SHP77 (cell line): Measurements from ENCODE around the gene AAR2.

Experiments
- DNase-seq, 2 experiments: peaks; one replicate each; lab custom pipeline; 2025; lab: John Stamatoyannopoulos, UW

Gene AAR2

GRCh38 chr20:36235892-36236785 is at the start of gene AAR2:
TSS of gene AAR2 (plus strand) at chr20:36236478. CDS start at chr20:36239869, 3,391 bp downstream.
- DNase-seq: peak; percentile 66 to 68

- no peak for DNase-seq
Observed at GRCh38 chr20:36193977-36194712, 42.1 kb upstream of the AAR2 start.

- no peak for DNase-seq
Observed at GRCh38 chr20:36196676-36197075, 39.6 kb upstream of the AAR2 start.

GRCh38 chr20:36197271-36197670 is 39.0 kb upstream of the AAR2 start:
- DNase-seq: no peak

- peak; percentile 53 to 68 for DNase-seq
Observed at GRCh38 chr20:36199345-36200257, 36.7 kb upstream of the AAR2 start.

GRCh38 chr20:36200451-36200850 is 35.8 kb upstream of the AAR2 start:
- no peak for DNase-seq

- no peak for DNase-seq
Observed at GRCh38 chr20:36201198-36201597, 35.1 kb upstream of the AAR2 start.

- DNase-seq: peak; percentile 19 to 28
Observed at GRCh38 chr20:36202891-36203338, 33.4 kb upstream of the AAR2 start.

- DNase-seq: no peak
Observed at GRCh38 chr20:36203861-36204260, 32.4 kb upstream of the AAR2 start.

- no peak for DNase-seq
Observed at GRCh38 chr20:36205026-36205425, 31.3 kb upstream of the AAR2 start.

GRCh38 chr20:36206068-36206467 is 30.2 kb upstream of the AAR2 start:
- DNase-seq: no peak

- no peak for DNase-seq
Observed at GRCh38 chr20:36206641-36207040, 29.6 kb upstream of the AAR2 start.

- DNase-seq: no peak
Observed at GRCh38 chr20:36207602-36208001, 28.7 kb upstream of the AAR2 start.

GRCh38 chr20:36208257-36208656 is 28.0 kb upstream of the AAR2 start:
- DNase-seq: no peak

- DNase-seq: no peak
Observed at GRCh38 chr20:36210436-36211021, 25.7 kb upstream of the AAR2 start.

- no peak for DNase-seq
Observed at GRCh38 chr20:36213362-36213761, 22.9 kb upstream of the AAR2 start.

- DNase-seq: peak; percentile 21 to 37
Observed at GRCh38 chr20:36214684-36215256, 21.5 kb upstream of the AAR2 start.

GRCh38 chr20:36215778-36216177 is 20.5 kb upstream of the AAR2 start:
- no peak for DNase-seq

- DNase-seq: no peak
Observed at GRCh38 chr20:36216314-36217025, 19.8 kb upstream of the AAR2 start.

- peak in 1 of 2 experiments; percentile 7 for DNase-seq
Observed at GRCh38 chr20:36217226-36217625, 19.1 kb upstream of the AAR2 start.
